Kidney (tissue), 22 donors: Measurements from ENCODE around the gene RTF1. TPM values are rescaled to one million over a fixed set of nuclear protein-coding genes. Genes with fewer than 3 reads are reported as not detected.
"Not testable (repeated sequence)": the region's sequence is repeated elsewhere in the genome, so short reads cannot be mapped to it uniquely, and the experiment has no call there.

Experiments
- DNase-seq, 5 donors: peaks; one replicate each; pipeline ENCODE4 v3.0.0-alpha.2; 2013 to 2020
- FAIRE-seq: peaks from 2 replicates; lab custom pipeline; 2012; peaks lifted over from hg19 to GRCh38; lab: Jason Lieb, UNC
- H3K27ac ChIP-seq, 2 donors: one replicate each; pipeline ENCODE4 v1.7.0; 2013; ENCODE audit warnings: low read depth in 2 of 2, low read length in 2 of 2, inconsistent platforms in 1 of 2
- H3K27me3 ChIP-seq: one replicate; pipeline ENCODE4 v1.7.1; 2013; ENCODE audit warnings: low read length, inconsistent platforms; ENCODE audit not compliant: control insufficient read depth, insufficient read depth
- H3K36me3 ChIP-seq, 3 donors: one replicate each; pipeline versions ENCODE4 v1.7.0 to v1.7.1; 2013; ENCODE audit warnings: low read length in 3 of 3, control low read depth in 1 of 3, inconsistent platforms in 1 of 3; ENCODE audit not compliant: insufficient read depth in 3 of 3, control insufficient read depth in 2 of 3
- H3K4me1 ChIP-seq, 3 donors: one replicate each; pipeline versions ENCODE4 v1.7.0 to v1.7.1; 2013; ENCODE audit warnings: low read length in 3 of 3, inconsistent platforms in 1 of 3, low read depth in 1 of 3; ENCODE audit not compliant: control insufficient read depth in 2 of 3, insufficient read depth in 2 of 3
- H3K4me3 ChIP-seq, 3 donors: one replicate each; pipeline versions ENCODE4 v1.7.0 to v1.8.1; 2013; ENCODE audit warnings: low read length in 3 of 3, control low read depth in 1 of 3, inconsistent platforms in 1 of 3
- H3K9ac ChIP-seq, 3 donors: one replicate each; pipeline versions ENCODE4 v1.7.0 to v1.7.1; 2013; ENCODE audit warnings: low read length in 3 of 3, control low read depth in 1 of 3, inconsistent platforms in 1 of 3
- H3K9me3 ChIP-seq, 3 donors: one replicate each; pipeline versions ENCODE4 v1.7.0 to v1.7.1; 2013; ENCODE audit warnings: low read length in 3 of 3, control low read depth in 1 of 3, inconsistent platforms in 1 of 3; ENCODE audit not compliant: control insufficient read depth in 2 of 3, insufficient read depth in 1 of 3
- intact Hi-C: fragments of 100-400 bp; cut with DNase I; formaldehyde crosslinking; loops from one replicate; pipeline ENCODE4 v1.11.1; 2022
- long read RNA-seq, 10 donors: library from polyadenylated mRNA in 1 of 10; unstranded in 1 of 10; transcript quantifications; one replicate each; pipeline ENCODE4 v2.0.0 and lab custom pipeline, GENCODE V29; 2021 to 2026
- polyA plus RNA-seq: library from polyadenylated mRNA; stranded (reverse); fragments of 350-450 nt; fragmentation: Illumina TruSeq; extraction: RNeasy Lipid Tissue Mini Kit (QIAGEN cat#74804); gene quantifications from one replicate; pipeline ENCODE4 v1.2.3, GENCODE V29; 2014; ENCODE audit warnings: low read depth, low replicate concordance; ENCODE audit not compliant: insufficient read depth
- total RNA-seq: library from RNA; stranded (reverse); fragmentation: NEBNext Ultra II Directional; extraction: Animal tissue kit (Norgen Biotek cat#: 25700); gene quantifications from one replicate; pipeline ENCODE4 v1.2.1, GENCODE V29; 2021
- TF ChIP-seq, protein P1 (sequence below): IDR thresholded peaks from 3 replicates; pipeline ENCODE4 v1.5.1; 2012; ENCODE audit warnings: mild to moderate bottlenecking, moderate library complexity, borderline replicate concordance; ENCODE audit not compliant: insufficient read depth; ENCODE audit errors: extremely low read depth
- donor health status: control.
- donor health status: control.
- donor health status: control.
- donor health status: control.
- donor health status: control.
- donor health status: DM: yes; HTN: yes; CAD: no.
- donor health status: Normal renal cell carcinoma (clear cell type).

Gene RTF1
- 29.7 TPM for total RNA-seq
- 14.8 TPM for polyA plus RNA-seq
- long read RNA-seq, donor 1, full-length matches to known transcripts, result 3 of 21 reads
- long read RNA-seq, donor 1, partial matches to known transcripts, result 18 of 21 reads
- long read RNA-seq, donor 1, other reads (novel, unspliced or antisense), result 0 of 21 reads
- long read RNA-seq, donor 2, full-length matches to known transcripts, result 5 of 11 reads
- long read RNA-seq, donor 2, partial matches to known transcripts, result 6 of 11 reads
- long read RNA-seq, donor 2, other reads (novel, unspliced or antisense), result 0 of 11 reads
- long read RNA-seq, donor 3, full-length matches to known transcripts, result 4 of 25 reads
- long read RNA-seq, donor 3, partial matches to known transcripts, result 21 of 25 reads
- long read RNA-seq, donor 3, other reads (novel, unspliced or antisense), result 0 of 25 reads
- long read RNA-seq, donor 4, full-length matches to known transcripts, result 6 of 23 reads
- long read RNA-seq, donor 4, partial matches to known transcripts, result 17 of 23 reads
- long read RNA-seq, donor 4, other reads (novel, unspliced or antisense), result 0 of 23 reads
- long read RNA-seq, donor 5, result 0 reads
- long read RNA-seq, donor 6, full-length matches to known transcripts, result 2 of 7 reads
- long read RNA-seq, donor 6, partial matches to known transcripts, result 5 of 7 reads
- long read RNA-seq, donor 6, other reads (novel, unspliced or antisense), result 0 of 7 reads
- long read RNA-seq, donor 7, full-length matches to known transcripts, result 15 of 165 reads
- long read RNA-seq, donor 7, partial matches to known transcripts, result 143 of 165 reads
- long read RNA-seq, donor 7, other reads (novel, unspliced or antisense), result 7 of 165 reads
- long read RNA-seq, donor 8, full-length matches to known transcripts, result 1 of 7 reads
- long read RNA-seq, donor 8, partial matches to known transcripts, result 6 of 7 reads
- long read RNA-seq, donor 8, other reads (novel, unspliced or antisense), result 0 of 7 reads
- long read RNA-seq, donor 9, full-length matches to known transcripts, result 3 of 27 reads
- long read RNA-seq, donor 9, partial matches to known transcripts, result 24 of 27 reads
- long read RNA-seq, donor 9, other reads (novel, unspliced or antisense), result 0 of 27 reads
- long read RNA-seq, donor 10, full-length matches to known transcripts, result 4 of 4 reads
- long read RNA-seq, donor 10, partial matches to known transcripts, result 0 of 4 reads
- long read RNA-seq, donor 10, other reads (novel, unspliced or antisense), result 0 of 4 reads

DNA sequence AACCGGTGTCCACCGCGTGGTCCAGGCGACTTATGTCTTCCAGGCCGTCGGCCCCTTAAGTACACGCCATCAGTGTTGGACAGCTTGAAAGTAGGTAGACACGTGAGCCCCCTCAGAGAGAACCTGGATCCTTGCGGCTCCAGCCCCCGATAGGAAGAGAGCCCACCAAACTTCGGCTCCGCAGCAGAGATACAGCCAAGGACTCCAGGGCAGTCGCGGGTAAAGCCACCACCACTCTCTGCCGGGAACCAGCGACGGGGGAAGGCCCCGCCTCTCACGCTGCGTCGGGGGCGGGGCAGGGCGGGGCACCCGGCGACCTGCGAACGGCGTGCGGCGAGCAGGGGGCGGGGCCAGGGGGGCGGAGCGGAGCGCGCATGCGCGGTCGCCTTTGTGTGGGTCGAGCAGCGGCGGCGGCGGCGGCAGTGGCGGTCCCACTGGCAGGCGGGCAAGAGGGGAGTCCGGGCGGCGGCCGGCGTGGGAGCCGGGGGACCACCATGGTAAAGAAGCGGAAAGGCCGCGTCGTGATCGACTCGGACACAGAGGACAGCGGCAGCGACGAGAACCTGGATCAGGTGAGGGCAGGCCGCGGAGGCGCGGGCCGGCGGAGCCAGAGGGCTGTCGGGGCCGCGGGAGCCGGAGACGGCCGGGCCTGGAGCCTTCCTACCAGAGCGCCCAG, at the start of gene RTF1:
TSS of gene RTF1 (plus strand) at position 354 of the 676 bp plus-strand sequence. CDS start at position 375, 21 bp downstream.
- H3K36me3 ChIP-seq, result no peaks in the 10 kb centered on the region
- intact Hi-C loops, result no loop called here
- peaks cover 0 to 10% (median 6%) of the 10 kb centered on the region in 3 donors for H3K4me1 ChIP-seq
- H3K9me3 ChIP-seq, result no peaks in the 10 kb centered on the region
- no peak for FAIRE-seq
- peak within 1 kb of the TSS; percentile 71 to 81 for H3K27ac ChIP-seq
- H3K4me3 ChIP-seq, result peak within 1 kb of the TSS; percentile 88 to 98 (median 93)
- H3K27me3 ChIP-seq, result no peaks in the 10 kb centered on the region
- TF ChIP-seq, protein P1, sequence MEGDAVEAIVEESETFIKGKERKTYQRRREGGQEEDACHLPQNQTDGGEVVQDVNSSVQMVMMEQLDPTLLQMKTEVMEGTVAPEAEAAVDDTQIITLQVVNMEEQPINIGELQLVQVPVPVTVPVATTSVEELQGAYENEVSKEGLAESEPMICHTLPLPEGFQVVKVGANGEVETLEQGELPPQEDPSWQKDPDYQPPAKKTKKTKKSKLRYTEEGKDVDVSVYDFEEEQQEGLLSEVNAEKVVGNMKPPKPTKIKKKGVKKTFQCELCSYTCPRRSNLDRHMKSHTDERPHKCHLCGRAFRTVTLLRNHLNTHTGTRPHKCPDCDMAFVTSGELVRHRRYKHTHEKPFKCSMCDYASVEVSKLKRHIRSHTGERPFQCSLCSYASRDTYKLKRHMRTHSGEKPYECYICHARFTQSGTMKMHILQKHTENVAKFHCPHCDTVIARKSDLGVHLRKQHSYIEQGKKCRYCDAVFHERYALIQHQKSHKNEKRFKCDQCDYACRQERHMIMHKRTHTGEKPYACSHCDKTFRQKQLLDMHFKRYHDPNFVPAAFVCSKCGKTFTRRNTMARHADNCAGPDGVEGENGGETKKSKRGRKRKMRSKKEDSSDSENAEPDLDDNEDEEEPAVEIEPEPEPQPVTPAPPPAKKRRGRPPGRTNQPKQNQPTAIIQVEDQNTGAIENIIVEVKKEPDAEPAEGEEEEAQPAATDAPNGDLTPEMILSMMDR, result no peak
- peak within 1 kb of the TSS; percentile 85 to 95 (median 90) for H3K9ac ChIP-seq
- DNase-seq, result peak; percentile 96 to 98 (median 97)

DNA sequence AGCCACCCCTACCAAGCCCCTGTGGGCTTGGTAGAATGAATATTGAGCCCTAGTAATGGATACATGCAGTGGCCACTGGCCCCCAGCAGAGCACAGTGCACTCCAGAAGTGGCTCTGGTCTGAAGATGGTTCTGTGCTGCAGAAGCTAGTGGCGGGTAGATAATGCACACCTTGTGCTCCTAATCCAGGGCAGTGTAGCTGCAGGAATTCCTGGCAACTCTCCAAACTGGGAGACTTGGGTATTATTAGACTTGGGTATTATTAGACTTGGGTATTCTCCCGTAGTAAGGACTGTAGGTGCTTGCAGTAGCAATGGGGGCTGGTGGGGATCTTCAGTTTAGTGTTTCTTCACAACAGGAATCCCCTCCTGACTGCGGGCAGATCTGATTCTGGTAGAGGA, 49.5 kb upstream of the RTF1 start:
- intact Hi-C loops, result no loop called here
- Histone ChIP-seq H3K4me3 (no peak overlapping the region), H3K9me3 (no peaks in the 10 kb centered on the region), H3K9ac (no peak overlapping the region), H3K27me3 (no peaks in the 10 kb centered on the region), H3K36me3 (peaks cover 0 to under 1% (median 0%) of the 10 kb centered on the region in 3 donors), H3K4me1 (no peaks in the 10 kb centered on the region), H3K27ac (no peak overlapping the region)
- DNase-seq, result no peak
- TF ChIP-seq, protein P1, result no peak
- no peak for FAIRE-seq

DNA sequence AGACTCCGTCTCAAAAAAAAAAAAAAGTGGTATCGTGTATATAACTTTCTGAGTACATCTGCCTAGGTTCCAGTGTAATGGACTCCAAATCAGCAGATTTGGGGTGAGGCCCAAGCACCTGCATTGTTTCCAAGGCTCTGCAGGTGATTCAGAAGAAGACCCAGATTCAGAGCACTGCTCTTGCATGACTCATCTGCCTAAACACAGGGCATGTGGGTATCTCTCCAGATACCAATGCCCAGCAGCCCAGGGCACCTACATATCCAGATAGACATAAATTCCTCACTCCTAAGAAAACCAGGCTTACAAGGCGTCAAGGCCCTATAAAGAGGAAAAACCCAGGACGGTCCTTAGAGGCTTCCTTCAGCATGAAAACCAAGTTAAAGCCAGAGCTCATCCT, 38.9 kb upstream of the RTF1 start:
- Histone ChIP-seq H3K27ac (no peak overlapping the region), H3K27me3 (no peaks in the 10 kb centered on the region), H3K4me1 (no peaks in the 10 kb centered on the region), H3K9ac (no peak overlapping the region), H3K4me3 (no peak overlapping the region), H3K9me3 (no peaks in the 10 kb centered on the region), H3K36me3 (no peaks in the 10 kb centered on the region)
- FAIRE-seq (no peak), DNase-seq (no peak)
- TF ChIP-seq, protein P1, result no peak
- intact Hi-C loops, result no loop called here

DNA sequence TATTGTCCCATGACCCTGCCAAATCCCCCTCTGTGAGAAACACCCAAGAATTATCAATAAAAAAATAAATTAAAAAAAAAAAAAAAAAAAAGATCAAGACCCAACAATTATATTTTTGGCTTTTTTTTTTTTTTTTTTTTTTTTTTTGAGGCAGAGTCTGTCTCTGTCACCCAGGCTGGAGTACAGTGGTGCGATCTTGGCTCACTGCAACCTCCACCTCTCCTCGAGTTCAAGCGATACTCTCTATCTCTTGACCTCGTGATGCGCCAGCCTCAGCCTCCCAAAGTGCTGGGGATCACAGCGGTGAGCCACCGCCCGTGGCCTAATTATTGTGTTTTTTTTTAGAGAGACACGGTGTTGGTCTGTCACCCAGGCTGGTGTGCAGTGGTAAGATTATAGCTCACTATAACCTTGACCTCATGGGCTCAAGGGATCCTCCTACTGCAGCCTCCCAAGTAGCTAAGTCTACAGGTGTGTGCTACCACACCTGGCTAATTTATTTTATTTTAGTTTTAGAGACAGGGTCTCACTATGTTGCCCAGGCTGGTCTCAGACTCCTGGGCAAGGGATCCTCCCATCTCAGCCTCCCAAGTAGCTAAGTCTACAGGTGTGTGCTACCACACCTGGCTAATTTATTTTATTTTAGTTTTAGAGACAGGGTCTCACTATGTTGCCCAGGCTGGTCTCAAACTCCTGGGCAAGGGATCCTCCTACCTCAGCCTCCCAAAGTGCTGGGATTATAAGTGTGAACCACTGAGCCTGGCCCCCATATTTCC, 32.7 kb upstream of the RTF1 start:
- H3K36me3 ChIP-seq, H3K9ac ChIP-seq, H3K27ac ChIP-seq, FAIRE-seq, intact Hi-C loops, H3K4me3 ChIP-seq, H3K27me3 ChIP-seq, DNase-seq, H3K4me1 ChIP-seq, H3K9me3 ChIP-seq: not testable (repeated sequence)
